Astrocyte of the hippocampus (primary cell): Measurements from ENCODE around the gene CTSW.
A peak's percentile ranks its signal among the peaks of the same experiment; 100 is the strongest.

ENCODE experiments used
- DNase-seq: peaks from one replicate; pipeline ENCODE4 v3.0.0; 2011; ENCODE audit warnings: low read depth, low spot score

Gene CTSW

GRCh38 chr11:65927904-65928397 is 48.3 kb downstream of the CTSW start:
- peak; percentile 39 for DNase-seq

- no peak for DNase-seq
Measured at GRCh38 chr11:65928667-65929066, 49.0 kb downstream of the CTSW start.

GRCh38 chr11:65931773-65932557 is 52.3 kb downstream of the CTSW start:
- DNase-seq: no peak

GRCh38 chr11:65932558-65932919 is 52.9 kb downstream of the CTSW start:
- DNase-seq: peak; percentile 18
